ENCODE measurements around the gene PRKAG2.

DNA sequence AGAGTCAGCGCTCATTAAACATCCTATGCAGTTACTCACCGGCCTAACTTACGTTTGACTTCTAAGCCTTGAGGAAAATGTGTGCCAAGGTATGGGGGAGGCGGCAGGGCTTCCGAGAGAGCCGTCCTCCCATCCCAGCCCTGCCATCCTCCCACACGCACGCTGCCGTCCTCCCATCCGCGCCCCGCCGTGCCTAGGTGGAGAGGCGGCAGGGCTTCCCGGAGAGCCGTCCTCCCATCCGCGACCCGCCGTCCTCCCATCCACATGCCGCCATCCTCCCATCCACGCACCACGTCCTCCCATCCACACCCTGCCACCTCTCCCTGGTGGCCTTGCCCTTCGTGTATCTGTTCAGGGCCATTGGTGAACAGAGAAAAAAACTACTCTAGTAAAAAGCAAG is 162.7 kb downstream of the PRKAG2 start:
- no peak for TF ChIP-seq MXI1 (IDR thresholded peaks at IDR 0.05; ENCODE audit: low read depth, low read length)
- TF ChIP-seq RCOR1 (IDR thresholded peaks at IDR 0.05; ENCODE audit: low read length), result no peak
- no peak for TF ChIP-seq EP300 (IDR thresholded peaks at IDR 0.05; ENCODE audit: borderline replicate concordance in 1 of 2, low read depth in 1 of 2, low read length in 1 of 2)
- no peak for TF ChIP-seq FOSL2 (IDR thresholded peaks at IDR 0.05; ENCODE audit: borderline replicate concordance, low read depth)
- TF ChIP-seq, protein P1, sequence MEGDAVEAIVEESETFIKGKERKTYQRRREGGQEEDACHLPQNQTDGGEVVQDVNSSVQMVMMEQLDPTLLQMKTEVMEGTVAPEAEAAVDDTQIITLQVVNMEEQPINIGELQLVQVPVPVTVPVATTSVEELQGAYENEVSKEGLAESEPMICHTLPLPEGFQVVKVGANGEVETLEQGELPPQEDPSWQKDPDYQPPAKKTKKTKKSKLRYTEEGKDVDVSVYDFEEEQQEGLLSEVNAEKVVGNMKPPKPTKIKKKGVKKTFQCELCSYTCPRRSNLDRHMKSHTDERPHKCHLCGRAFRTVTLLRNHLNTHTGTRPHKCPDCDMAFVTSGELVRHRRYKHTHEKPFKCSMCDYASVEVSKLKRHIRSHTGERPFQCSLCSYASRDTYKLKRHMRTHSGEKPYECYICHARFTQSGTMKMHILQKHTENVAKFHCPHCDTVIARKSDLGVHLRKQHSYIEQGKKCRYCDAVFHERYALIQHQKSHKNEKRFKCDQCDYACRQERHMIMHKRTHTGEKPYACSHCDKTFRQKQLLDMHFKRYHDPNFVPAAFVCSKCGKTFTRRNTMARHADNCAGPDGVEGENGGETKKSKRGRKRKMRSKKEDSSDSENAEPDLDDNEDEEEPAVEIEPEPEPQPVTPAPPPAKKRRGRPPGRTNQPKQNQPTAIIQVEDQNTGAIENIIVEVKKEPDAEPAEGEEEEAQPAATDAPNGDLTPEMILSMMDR (IDR thresholded peaks at IDR 0.05), result no peak
- TF ChIP-seq, protein P2, sequence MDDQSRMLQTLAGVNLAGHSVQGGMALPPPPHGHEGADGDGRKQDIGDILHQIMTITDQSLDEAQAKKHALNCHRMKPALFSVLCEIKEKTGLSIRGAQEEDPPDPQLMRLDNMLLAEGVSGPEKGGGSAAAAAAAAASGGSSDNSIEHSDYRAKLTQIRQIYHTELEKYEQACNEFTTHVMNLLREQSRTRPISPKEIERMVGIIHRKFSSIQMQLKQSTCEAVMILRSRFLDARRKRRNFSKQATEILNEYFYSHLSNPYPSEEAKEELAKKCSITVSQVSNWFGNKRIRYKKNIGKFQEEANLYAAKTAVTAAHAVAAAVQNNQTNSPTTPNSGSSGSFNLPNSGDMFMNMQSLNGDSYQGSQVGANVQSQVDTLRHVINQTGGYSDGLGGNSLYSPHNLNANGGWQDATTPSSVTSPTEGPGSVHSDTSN (IDR thresholded peaks at IDR 0.05), result no peak
- no peak for TF ChIP-seq POLR2AphosphoS5 (IDR thresholded peaks at IDR 0.05; ENCODE audit: low read depth, low read length)
- TF ChIP-seq GABPA (IDR thresholded peaks at IDR 0.05; ENCODE audit: low read depth), result no peak
- no peak for TF ChIP-seq FOXM1 (IDR thresholded peaks at IDR 0.05; ENCODE audit: low read depth)
